OCI-LY1 (cell line): Measurements from ENCODE around the gene TMEM158.

Source experiments
- CTCF ChIP-seq: fragments of 200-600 bp; sonication (generic), shearing (Covaris generic); IDR thresholded peaks from 2 replicates; pipeline ENCODE4 v1.5.1; 2017; ENCODE audit warnings: mild to moderate bottlenecking, antibody characterized with exemption, low read length, moderate library complexity, mixed read lengths
- EZH2 ChIP-seq: fragments of 200-600 bp; sonication (generic), shearing (Covaris generic); IDR thresholded peaks from 2 replicates; pipeline ENCODE4 v1.8.0; 2017; ENCODE audit warnings: borderline replicate concordance, mixed run types, mild to moderate bottlenecking, antibody characterized with exemption, low read length, moderate library complexity, mixed read lengths

- TF ChIP-seq CTCF (no peak), EZH2 (no peak)
Measured at GRCh38 chr3:45194791-45195190, 31.3 kb downstream of the TMEM158 start.
